ENCODE data around the gene ABR.

ABR gene

DNA sequence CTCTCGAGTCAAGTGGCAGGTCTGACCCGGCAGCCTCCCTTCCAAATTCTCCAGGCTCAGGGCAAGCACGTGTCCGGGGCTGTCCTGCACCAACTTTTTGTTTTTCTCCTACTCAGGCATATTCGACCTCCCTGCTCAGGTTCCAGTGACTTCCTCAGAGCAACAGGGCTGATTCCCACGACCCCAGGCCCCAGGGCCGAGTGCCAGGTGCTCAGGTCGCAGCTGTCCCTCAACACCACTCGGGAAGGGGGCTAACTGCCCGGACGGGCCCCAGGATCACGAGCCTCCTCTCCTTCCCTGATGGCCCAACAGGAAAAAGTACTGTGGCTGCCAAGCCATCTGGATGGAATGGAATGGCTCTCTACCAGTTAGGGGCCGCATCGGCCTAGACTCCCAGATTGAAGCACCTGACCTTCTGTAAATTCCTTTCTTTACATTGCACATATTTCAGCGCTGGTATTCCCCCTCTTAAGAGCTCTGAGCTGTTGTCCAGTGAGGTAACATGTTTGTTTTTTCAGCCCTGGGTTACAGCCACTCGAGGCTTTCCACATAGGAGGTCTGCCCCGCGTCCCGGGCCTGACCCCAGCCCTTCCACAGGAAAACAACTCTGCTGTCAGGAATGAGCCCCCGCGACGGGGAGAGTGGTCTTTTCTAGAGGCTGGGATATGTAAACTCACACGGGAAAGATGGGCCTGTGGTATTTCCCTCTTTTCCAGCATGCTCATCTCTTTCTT is 225.2 kb downstream of the ABR start:
- no peak for TF ChIP-seq CTCF (conservative IDR thresholded peaks at IDR 0.05; ENCODE audit: low read length)
- DNase-seq (ENCODE audit: low read depth), result peak; percentile 66
- H3K4me3 ChIP-seq (ENCODE audit: low read length), result no peak overlapping the region

DNA sequence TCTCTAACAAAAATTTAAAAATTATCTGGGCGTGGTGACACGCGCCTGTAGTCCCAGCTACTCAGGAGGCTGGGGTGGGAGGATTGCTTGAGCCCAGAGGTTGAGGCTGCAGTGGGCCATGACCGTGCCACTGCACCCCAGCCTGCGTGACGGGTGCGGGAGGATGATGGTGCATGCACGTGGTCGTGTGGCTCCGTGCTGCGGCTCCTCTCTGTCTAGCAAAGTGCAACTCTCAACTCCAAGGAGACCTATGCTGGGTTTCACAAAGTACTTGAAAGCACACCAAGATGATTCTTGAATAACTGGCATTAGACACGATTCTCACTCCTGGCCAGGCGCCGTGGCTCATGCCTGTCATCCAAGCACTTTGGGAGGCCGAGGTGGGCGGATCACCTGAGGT is 226.0 kb downstream of the ABR start:
- H3K4me3 ChIP-seq (ENCODE audit: low read length), result no peak overlapping the region
- TF ChIP-seq CTCF (conservative IDR thresholded peaks at IDR 0.05; ENCODE audit: low read length), result no peak
- no peak for DNase-seq (ENCODE audit: low read depth)

Data from AG10803 (cell line).